CD4-positive, alpha-beta T cell treated with Interleukin-2 at 100 ng/mL for 4 hours (primary cell): Measurements from ENCODE around the gene SLC22A24.
"Not testable (repeated sequence)": the region's sequence is repeated elsewhere in the genome, so short reads cannot be mapped to it uniquely, and the experiment has no call there.

Experiments
- DNase-seq: peaks from one replicate; pipeline ENCODE4 v3.0.0-alpha.2; 2020; ENCODE audit warnings: low spot score

SLC22A24 gene

GRCh38 chr11:63144121-63144520 is at the start of gene SLC22A24:
Gene SLC22A24, minus strand, starts transcription at chr11:63144221. Its CDS starts 442 bp downstream, at chr11:63143779.
- no peak for DNase-seq

GRCh38 chr11:63180536-63180935 is 36.5 kb upstream of the SLC22A24 start:
- DNase-seq, result no peak

GRCh38 chr11:63179432-63180041 is 35.5 kb upstream of the SLC22A24 start:
- DNase-seq, result no peak

DNA sequence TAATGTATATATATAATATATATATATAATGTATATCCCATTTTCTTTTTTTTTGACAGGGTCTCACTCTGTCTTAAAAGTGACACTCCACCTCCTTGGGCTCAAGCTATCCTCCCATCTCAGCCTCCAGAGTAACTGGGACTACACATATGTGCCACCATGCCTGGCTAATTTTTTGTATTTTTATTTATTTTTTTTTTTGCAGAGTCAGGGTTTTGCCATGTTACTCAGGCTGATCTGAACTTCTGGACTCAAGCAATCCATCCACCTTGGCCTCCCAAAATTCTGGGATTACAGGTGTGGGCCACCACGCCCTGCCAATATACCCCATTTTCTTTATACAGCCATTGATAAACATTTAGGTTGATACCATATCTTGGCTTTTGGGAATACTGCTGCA is 33.9 kb upstream of the SLC22A24 start:
- DNase-seq, result no peak

- DNase-seq, result no peak
Observed at GRCh38 chr11:63165706-63166310, 21.8 kb upstream of the SLC22A24 start.

- DNase-seq, result no peak
Observed at GRCh38 chr11:63155794-63156193, 11.8 kb upstream of the SLC22A24 start.

- no peak for DNase-seq
Observed at GRCh38 chr11:63146581-63146980, 2.6 kb upstream of the SLC22A24 start.

DNA sequence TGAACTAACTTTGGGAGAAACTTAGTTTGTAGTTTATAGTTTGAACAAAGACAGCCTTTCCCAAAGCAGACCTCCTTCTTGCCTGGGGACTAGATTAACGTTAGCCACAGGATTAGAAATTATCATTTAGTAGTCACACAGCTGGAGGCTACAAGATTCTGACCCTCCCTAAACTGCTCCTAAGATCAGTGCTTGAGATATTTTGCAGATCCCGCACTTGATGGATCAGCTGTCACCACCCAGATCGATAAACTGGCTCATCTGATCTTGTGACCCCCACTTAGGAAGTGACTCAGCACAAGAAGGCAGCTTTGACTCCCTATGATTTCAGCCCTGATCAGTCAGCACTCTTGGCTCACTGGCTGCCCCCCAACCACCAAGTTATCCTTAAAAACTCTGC is 1.6 kb downstream of the SLC22A24 start:
- no peak for DNase-seq

GRCh38 chr11:63132985-63133775 is 10.8 kb downstream of the SLC22A24 start:
- no peak for DNase-seq

DNA sequence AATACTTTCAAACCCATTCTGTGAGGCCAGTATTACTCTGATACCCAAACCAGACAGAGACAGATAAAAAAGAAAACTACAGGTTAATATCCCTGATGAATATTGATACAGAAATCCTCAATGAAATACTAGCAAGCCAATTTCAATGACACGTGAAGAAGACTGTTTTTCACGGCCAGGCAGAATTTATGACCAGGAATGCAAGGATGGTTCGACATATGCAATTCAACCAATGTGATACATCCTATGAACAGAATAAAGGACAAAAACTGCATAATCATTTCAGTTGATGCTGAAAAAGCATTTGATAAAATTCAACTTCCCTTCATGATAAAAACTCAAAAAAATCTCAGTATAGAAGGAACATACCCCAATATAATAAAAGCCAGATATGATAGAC is 44.5 kb downstream of the SLC22A24 start:
- DNase-seq, result no peak

DNA sequence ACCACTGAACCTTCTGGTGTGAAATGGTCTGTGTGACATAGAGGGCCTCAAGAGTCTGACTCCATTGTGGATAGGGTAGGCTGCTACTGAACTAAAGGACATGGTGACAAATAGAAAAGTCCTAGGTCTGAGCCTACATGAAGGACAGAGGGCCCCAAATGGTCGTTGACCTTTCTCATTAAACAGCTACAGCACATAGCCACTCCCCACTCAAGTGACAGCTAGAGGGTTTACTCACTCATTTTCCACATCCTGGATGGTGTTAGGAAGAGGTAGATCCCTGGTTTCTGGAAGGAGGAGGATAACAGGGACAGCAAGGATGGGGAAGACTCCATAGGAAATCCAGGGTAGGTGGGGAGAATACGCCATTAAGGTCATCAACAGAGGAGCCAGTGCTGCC is 63.3 kb downstream of the SLC22A24 start:
- DNase-seq, result no peak

DNA sequence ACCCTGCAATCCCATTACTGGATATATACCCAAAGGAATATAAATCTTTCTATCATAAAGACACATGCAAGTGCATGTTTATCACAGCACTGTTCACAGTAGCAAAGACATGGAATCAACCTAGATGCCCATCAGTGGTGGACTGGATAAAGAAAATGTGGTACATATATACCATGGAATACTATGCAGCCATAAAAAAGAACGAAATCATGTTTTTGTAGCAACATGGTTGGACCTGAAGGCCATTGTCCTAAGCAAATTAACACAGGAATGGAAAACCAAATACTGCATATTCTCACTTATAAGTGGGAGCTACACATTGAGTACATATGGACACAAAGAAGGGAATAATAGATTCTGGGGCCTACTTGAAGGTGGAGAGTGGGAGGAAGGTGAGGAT is 97.8 kb downstream of the SLC22A24 start:
- not testable (repeated sequence) for DNase-seq

DNA sequence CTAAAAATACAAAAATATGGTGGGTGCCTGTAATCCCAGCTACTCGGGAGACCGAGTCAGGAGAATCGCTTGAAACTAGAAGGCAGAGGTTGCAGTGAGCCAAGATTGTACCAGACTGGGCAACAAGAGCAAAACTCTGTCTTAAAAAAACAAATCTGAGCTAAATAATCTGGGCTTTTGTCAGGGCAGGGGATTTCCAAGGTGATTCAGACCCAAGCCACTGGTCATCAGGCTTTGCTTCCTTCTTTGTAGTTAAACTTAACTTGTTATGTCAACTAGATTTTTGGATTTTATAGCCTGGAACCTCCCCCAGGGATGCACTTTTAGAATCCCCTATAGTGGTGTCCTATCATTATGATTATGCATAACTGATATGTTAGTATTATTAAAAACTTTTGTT is 101.4 kb downstream of the SLC22A24 start:
- no peak for DNase-seq

DNA sequence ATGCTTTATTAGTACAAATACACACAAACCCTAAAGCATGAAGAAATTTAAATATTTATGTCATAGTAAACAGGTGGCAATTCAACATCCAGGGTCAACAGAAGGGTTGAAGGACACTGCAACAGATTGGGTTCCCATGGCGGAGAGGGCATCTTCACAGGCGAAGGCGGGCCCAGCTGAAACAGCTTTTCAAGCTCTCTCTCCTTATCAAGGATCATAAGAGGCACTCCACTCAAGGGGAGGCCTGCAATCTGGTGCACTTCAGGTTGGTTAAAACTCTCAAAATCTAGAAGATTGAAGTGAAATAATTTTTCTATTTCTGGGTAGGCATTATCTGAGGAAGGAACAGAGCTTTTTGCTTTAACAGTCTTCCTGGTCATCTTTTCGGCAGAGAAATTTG is 111.6 kb downstream of the SLC22A24 start:
- no peak for DNase-seq
